ENCODE results near the gene PGR. TPM values are rescaled to one million over a fixed set of nuclear protein-coding genes. Genes with fewer than 3 reads are reported as not detected.

Gene PGR
- not detected in 5 replicates for total RNA-seq (2022; extraction: Qiagen RNA extraction; ENCODE audit: low read depth)

GRCh38 chr11:101129203-101129943 is at the start of gene PGR:
Gene PGR (minus strand): TSS chr11:101129813. CDS start chr11:101129070, 743 bp downstream.

Measured in A549 treated with ZK216348 at 1 μM for 4 hours (cell line).